ENCODE measurements around the gene GRN.

GRCh38 chr17:44372036-44372435, 26.9 kb downstream of the GRN start:
- TF ChIP-seq FOXJ3 (CRISPR knock-in tag; IDR thresholded peaks at IDR 0.05): no peak
- TF ChIP-seq, protein P1, sequence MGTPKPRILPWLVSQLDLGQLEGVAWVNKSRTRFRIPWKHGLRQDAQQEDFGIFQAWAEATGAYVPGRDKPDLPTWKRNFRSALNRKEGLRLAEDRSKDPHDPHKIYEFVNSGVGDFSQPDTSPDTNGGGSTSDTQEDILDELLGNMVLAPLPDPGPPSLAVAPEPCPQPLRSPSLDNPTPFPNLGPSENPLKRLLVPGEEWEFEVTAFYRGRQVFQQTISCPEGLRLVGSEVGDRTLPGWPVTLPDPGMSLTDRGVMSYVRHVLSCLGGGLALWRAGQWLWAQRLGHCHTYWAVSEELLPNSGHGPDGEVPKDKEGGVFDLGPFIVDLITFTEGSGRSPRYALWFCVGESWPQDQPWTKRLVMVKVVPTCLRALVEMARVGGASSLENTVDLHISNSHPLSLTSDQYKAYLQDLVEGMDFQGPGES (IDR thresholded peaks at IDR 0.05; ENCODE audit: low read depth, low read length): no peak
- TF ChIP-seq, protein P2, sequence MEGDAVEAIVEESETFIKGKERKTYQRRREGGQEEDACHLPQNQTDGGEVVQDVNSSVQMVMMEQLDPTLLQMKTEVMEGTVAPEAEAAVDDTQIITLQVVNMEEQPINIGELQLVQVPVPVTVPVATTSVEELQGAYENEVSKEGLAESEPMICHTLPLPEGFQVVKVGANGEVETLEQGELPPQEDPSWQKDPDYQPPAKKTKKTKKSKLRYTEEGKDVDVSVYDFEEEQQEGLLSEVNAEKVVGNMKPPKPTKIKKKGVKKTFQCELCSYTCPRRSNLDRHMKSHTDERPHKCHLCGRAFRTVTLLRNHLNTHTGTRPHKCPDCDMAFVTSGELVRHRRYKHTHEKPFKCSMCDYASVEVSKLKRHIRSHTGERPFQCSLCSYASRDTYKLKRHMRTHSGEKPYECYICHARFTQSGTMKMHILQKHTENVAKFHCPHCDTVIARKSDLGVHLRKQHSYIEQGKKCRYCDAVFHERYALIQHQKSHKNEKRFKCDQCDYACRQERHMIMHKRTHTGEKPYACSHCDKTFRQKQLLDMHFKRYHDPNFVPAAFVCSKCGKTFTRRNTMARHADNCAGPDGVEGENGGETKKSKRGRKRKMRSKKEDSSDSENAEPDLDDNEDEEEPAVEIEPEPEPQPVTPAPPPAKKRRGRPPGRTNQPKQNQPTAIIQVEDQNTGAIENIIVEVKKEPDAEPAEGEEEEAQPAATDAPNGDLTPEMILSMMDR (IDR thresholded peaks at IDR 0.05): no peak
- no peak for TF ChIP-seq EP300 (IDR thresholded peaks at IDR 0.05; ENCODE audit: borderline replicate concordance in 1 of 2, low read depth in 1 of 2, low read length in 1 of 2)
- TF ChIP-seq SMC3 (IDR thresholded peaks at IDR 0.05; ENCODE audit: low read depth, low read length): no peak
- no peak for TF ChIP-seq NFIC (IDR thresholded peaks at IDR 0.05; ENCODE audit: borderline replicate concordance)
- TF ChIP-seq TEAD4 (IDR thresholded peaks at IDR 0.05; ENCODE audit: borderline replicate concordance, insufficient read depth): no peak
- TF ChIP-seq GABPA (IDR thresholded peaks at IDR 0.05; ENCODE audit: low read depth): no peak
- no peak for TF ChIP-seq POLR2AphosphoS5 (IDR thresholded peaks at IDR 0.05; ENCODE audit: low read depth, low read length)
- TF ChIP-seq ZBTB33 (IDR thresholded peaks at IDR 0.05; ENCODE audit: borderline replicate concordance, low read depth): no peak
- TF ChIP-seq, protein P3, sequence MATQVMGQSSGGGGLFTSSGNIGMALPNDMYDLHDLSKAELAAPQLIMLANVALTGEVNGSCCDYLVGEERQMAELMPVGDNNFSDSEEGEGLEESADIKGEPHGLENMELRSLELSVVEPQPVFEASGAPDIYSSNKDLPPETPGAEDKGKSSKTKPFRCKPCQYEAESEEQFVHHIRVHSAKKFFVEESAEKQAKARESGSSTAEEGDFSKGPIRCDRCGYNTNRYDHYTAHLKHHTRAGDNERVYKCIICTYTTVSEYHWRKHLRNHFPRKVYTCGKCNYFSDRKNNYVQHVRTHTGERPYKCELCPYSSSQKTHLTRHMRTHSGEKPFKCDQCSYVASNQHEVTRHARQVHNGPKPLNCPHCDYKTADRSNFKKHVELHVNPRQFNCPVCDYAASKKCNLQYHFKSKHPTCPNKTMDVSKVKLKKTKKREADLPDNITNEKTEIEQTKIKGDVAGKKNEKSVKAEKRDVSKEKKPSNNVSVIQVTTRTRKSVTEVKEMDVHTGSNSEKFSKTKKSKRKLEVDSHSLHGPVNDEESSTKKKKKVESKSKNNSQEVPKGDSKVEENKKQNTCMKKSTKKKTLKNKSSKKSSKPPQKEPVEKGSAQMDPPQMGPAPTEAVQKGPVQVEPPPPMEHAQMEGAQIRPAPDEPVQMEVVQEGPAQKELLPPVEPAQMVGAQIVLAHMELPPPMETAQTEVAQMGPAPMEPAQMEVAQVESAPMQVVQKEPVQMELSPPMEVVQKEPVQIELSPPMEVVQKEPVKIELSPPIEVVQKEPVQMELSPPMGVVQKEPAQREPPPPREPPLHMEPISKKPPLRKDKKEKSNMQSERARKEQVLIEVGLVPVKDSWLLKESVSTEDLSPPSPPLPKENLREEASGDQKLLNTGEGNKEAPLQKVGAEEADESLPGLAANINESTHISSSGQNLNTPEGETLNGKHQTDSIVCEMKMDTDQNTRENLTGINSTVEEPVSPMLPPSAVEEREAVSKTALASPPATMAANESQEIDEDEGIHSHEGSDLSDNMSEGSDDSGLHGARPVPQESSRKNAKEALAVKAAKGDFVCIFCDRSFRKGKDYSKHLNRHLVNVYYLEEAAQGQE (IDR thresholded peaks at IDR 0.05; ENCODE audit: low read depth, low read length): no peak
- TF ChIP-seq ELF1 (IDR thresholded peaks at IDR 0.05): no peak
- no peak for TF ChIP-seq EZH2phosphoT487 (IDR thresholded peaks at IDR 0.05; ENCODE audit: borderline replicate concordance, low read depth)

Data from SK-N-SH (cell line).